ENCODE measurements around the gene ALPK3.

Gene ALPK3

GRCh38 chr15:84901540-84901939, 84.4 kb downstream of the ALPK3 start:
- no peak overlapping the region for H3K4me3 Mint-ChIP-seq
- no peaks in the 10 kb centered on the region for H3K36me3 Mint-ChIP-seq
- H3K9me3 Mint-ChIP-seq: no peaks in the 10 kb centered on the region
- no peaks in the 10 kb centered on the region for H3K4me1 Mint-ChIP-seq
- CTCF ChIA-PET: no interaction called here
- H3K27ac Mint-ChIP-seq: no peak overlapping the region
- peaks cover 22% of the 10 kb centered on the region for H3K27me3 Mint-ChIP-seq
- DNase-seq: no peak

- Mint-ChIP-seq H3K27ac (no peak overlapping the region), H3K36me3 (no peaks in the 10 kb centered on the region), H3K4me1 (no peaks in the 10 kb centered on the region), H3K9me3 (no peaks in the 10 kb centered on the region), H3K27me3 (peaks cover 23% of the 10 kb centered on the region), H3K4me3 (no peak overlapping the region)
- CTCF ChIA-PET: interaction anchor here (1.0 to 1.2 kb wide), 2 partner anchors 13 to 22 kb away, joined by 3 read pairs; no protein-coding TSS in a partner anchor
- no peak for DNase-seq
Observed at GRCh38 chr15:84903751-84904150, 86.6 kb downstream of the ALPK3 start.

- CTCF ChIA-PET: interaction anchor here (1.2 kb wide), 1 partner anchor 22 kb away, joined by 3 read pairs; no protein-coding TSS in a partner anchor
- no peak overlapping the region for H3K27ac Mint-ChIP-seq
Observed at GRCh38 chr15:84904419-84904818, 87.3 kb downstream of the ALPK3 start.

GRCh38 chr15:84905016-84905916, 88.1 kb downstream of the ALPK3 start:
- Mint-ChIP-seq H3K9me3 (no peaks in the 10 kb centered on the region), H3K4me1 (no peaks in the 10 kb centered on the region)

More at GRCh38 chr15:84904419-84904818, 87.3 kb downstream of the ALPK3 start:
- DNase-seq: no peak
- H3K4me1 Mint-ChIP-seq: no peaks in the 10 kb centered on the region
- no peaks in the 10 kb centered on the region for H3K36me3 Mint-ChIP-seq
- no peaks in the 10 kb centered on the region for H3K9me3 Mint-ChIP-seq
- no peak overlapping the region for H3K4me3 Mint-ChIP-seq
- H3K27me3 Mint-ChIP-seq: peaks cover 22% of the 10 kb centered on the region

DNA sequence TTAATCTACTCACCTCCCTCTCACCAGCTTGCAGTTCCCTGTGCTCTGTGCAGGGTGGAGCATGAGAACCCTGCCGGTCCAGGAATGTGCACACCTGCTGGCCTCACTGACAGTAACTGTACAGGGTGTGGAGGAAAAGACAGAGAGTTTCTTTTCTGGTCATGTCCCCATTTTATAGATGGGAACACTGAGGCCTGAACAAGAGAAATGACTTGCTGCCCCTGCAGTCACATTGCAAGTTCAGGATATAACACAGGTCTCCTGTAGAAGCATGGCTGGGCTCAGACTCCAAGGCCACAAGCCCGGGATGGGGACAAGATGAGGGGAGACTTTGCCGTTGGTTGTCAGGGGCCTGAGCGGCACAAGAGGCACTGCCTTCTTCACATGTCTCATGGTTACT, 90.6 kb downstream of the ALPK3 start:
- no peaks in the 10 kb centered on the region for H3K9me3 Mint-ChIP-seq
- H3K36me3 Mint-ChIP-seq: no peaks in the 10 kb centered on the region
- H3K4me1 Mint-ChIP-seq: peaks cover 4% of the 10 kb centered on the region
- CTCF ChIA-PET: interaction anchor here (1.1 kb wide), 2 partner anchors 20 to 27 kb away, joined by 3 to 5 read pairs; no protein-coding TSS in a partner anchor
- no peak for DNase-seq
- H3K4me3 Mint-ChIP-seq: no peak overlapping the region
- H3K27ac Mint-ChIP-seq: no peak overlapping the region
- H3K27me3 Mint-ChIP-seq: peaks cover 9% of the 10 kb centered on the region

More at GRCh38 chr15:84905016-84905916, 88.1 kb downstream of the ALPK3 start:
- H3K27me3 Mint-ChIP-seq: peaks cover 14% of the 10 kb centered on the region
- DNase-seq: no peak
- CTCF ChIA-PET: no interaction called here
- H3K27ac Mint-ChIP-seq: no peak overlapping the region
- H3K36me3 Mint-ChIP-seq: no peaks in the 10 kb centered on the region
- H3K4me3 Mint-ChIP-seq: no peak overlapping the region

DNA sequence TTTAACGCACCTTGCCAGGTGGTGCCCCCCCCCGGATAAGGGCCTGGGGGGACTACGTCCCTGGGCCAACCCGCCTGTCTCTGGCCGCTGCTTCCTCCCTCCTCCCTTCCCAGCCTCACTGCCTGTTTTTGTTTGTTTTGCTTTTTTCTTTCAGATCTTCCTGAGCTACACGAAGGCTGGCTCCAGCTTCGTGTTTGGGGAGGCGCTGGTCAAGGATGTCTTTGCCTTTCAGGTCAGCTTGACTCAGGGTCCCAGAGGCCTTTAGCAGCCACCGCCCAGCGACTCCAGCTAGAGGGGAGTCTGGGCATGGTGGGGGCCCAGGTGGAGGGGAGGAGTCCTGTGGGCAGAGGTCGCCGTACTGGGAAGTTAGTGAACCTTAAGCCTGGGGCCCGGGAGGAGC, 91.4 kb downstream of the ALPK3 start:
- no peak for DNase-seq
- H3K4me3 Mint-ChIP-seq: no peak overlapping the region
- H3K27me3 Mint-ChIP-seq: peaks cover 4% of the 10 kb centered on the region
- no peaks in the 10 kb centered on the region for H3K36me3 Mint-ChIP-seq
- no peak overlapping the region for H3K27ac Mint-ChIP-seq
- H3K4me1 Mint-ChIP-seq: peaks cover 4% of the 10 kb centered on the region
- CTCF ChIA-PET: no interaction called here
- no peaks in the 10 kb centered on the region for H3K9me3 Mint-ChIP-seq

DNA sequence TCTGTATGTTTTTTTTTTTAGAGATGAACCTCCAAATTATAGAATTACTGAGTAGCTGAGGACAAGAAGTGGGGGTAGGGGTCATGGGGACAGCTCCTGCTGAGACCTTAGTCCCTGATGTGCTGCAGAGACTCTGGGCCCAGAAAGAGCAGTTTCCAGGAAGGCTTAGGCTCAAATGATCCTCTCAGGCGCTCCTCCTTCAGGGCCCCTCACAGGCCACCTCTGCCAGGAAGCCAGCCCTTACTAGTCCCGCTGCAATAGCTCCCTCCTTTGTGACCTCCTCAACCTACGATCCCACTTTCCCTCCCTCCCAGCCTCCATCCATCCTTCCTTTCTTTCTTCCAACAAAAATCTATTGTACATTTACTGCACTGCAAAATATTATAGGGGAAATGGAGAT, 91.9 kb downstream of the ALPK3 start:
- Mint-ChIP-seq H3K9me3 (no peaks in the 10 kb centered on the region), H3K4me1 (peaks cover 4% of the 10 kb centered on the region), H3K4me3 (no peak overlapping the region), H3K36me3 (no peaks in the 10 kb centered on the region), H3K27me3 (peaks cover 4% of the 10 kb centered on the region), H3K27ac (no peak overlapping the region)
- CTCF ChIA-PET: no interaction called here
- no peak for DNase-seq

- DNase-seq: no peak
- Mint-ChIP-seq H3K27me3 (peaks cover 6% of the 10 kb centered on the region), H3K9me3 (no peaks in the 10 kb centered on the region), H3K36me3 (peaks cover under 1% of the 10 kb centered on the region), H3K27ac (no peak overlapping the region), H3K4me1 (peaks cover 9% of the 10 kb centered on the region), H3K4me3 (no peak overlapping the region)
- CTCF ChIA-PET: no interaction called here
Observed at GRCh38 chr15:84909782-84910181, 92.6 kb downstream of the ALPK3 start.

DNA sequence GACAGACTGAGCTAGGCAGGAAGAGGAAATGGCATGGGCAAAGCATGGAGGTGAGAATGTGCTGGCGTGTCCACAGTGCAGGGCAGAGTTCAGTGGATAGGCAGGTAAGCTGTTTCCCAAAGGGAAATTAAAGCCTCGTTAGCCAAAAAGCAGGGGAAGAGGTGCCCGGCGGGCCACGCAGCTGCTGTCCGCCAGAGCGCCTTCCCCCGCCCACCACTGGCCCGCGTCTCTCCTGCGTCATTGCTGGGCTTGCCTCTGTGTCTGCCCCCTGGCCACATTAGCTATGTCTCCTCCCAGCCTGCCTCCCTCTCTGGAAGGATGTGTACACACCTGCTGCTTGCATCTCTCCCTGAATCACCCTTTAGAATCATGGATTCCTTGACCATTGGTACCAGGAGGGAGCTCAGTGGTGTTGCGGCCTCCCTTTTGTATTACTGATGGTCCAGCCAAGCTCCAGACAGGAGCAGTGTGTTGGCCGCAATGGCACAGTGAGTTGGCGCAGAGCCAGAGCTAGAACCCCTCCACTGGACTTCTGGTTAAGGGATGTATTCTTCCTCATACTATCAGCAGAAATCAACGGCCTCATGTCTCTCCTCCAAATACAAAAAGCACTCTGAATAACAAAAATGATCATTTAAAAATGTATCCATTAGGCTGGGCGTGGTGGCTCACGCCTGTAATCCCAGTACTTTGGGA, 93.9 kb downstream of the ALPK3 start:
- no peak overlapping the region for H3K4me3 Mint-ChIP-seq
- no peak for DNase-seq
- H3K4me1 Mint-ChIP-seq: peaks cover 19% of the 10 kb centered on the region
- H3K9me3 Mint-ChIP-seq: no peaks in the 10 kb centered on the region
- H3K36me3 Mint-ChIP-seq: peaks cover 2% of the 10 kb centered on the region
- peaks cover 12% of the 10 kb centered on the region for H3K27me3 Mint-ChIP-seq
- H3K27ac Mint-ChIP-seq: peak overlapping the region; percentile 35
- CTCF ChIA-PET: no interaction called here

- Mint-ChIP-seq H3K36me3 (peaks cover 2% of the 10 kb centered on the region), H3K27me3 (peaks cover 12% of the 10 kb centered on the region), H3K27ac (no peak overlapping the region), H3K4me1 (peaks cover 19% of the 10 kb centered on the region), H3K9me3 (no peaks in the 10 kb centered on the region), H3K4me3 (no peak overlapping the region)
- no peak for DNase-seq
- CTCF ChIA-PET: no interaction called here
Observed at GRCh38 chr15:84911879-84912660, 94.9 kb downstream of the ALPK3 start.

- Mint-ChIP-seq H3K36me3 (peaks cover 2% of the 10 kb centered on the region), H3K9me3 (no peaks in the 10 kb centered on the region), H3K4me3 (no peak overlapping the region), H3K4me1 (peaks cover 19% of the 10 kb centered on the region), H3K27ac (no peak overlapping the region), H3K27me3 (peaks cover 19% of the 10 kb centered on the region)
- CTCF ChIA-PET: interaction anchor here (1.2 to 1.7 kb wide), 2 partner anchors 13 to 15 kb away, joined by 3 to 5 read pairs; no protein-coding TSS in a partner anchor
- no peak for DNase-seq
Observed at GRCh38 chr15:84913360-84913723, 96.2 kb downstream of the ALPK3 start.

- H3K4me3 Mint-ChIP-seq: peak overlapping the region; percentile 67
- no peaks in the 10 kb centered on the region for H3K9me3 Mint-ChIP-seq
- CTCF ChIA-PET: interaction anchor here (1.2 to 1.7 kb wide), 2 partner anchors 12 to 14 kb away, joined by 3 to 5 read pairs; no protein-coding TSS in a partner anchor
- peaks cover 2% of the 10 kb centered on the region for H3K36me3 Mint-ChIP-seq
- H3K4me1 Mint-ChIP-seq: peaks cover 19% of the 10 kb centered on the region
- H3K27ac Mint-ChIP-seq: no peak overlapping the region
- no peak for DNase-seq
- peaks cover 20% of the 10 kb centered on the region for H3K27me3 Mint-ChIP-seq
Observed at GRCh38 chr15:84914351-84914750, 97.2 kb downstream of the ALPK3 start.

DNA sequence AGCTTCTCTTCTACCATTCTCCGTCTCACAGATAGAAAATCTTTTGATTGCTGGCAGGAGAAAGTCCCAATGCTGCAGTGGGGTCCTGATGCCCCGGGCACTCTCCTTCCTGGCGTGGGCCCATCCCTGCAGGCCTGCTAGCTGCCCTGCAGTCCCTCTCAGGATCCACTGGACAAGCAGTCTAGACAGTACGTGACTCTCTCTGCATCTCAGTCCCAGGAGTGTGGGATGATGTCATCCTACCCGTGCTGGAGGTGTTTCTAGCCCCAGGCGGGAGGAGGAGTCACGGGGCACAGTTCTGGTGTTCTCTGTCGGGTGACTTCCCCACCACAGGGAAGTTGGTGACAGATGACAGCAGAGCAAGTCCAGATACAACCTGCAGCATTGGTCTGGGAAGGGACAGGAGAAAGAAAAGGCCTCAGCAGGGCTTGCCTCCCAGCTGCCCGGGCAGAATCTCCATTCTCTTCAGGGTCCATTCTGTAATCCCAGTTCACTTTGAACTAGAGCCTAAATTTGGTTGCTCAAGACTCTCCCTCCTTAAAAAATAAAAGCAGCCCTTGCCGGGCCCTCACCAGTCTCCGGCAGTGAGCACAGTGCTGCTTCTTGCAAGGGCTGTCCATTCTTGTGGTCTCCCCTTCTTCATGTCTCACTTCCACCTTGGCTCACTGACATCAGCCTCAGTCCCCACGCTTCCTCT, 97.9 kb downstream of the ALPK3 start:
- DNase-seq: peak; percentile 74
- H3K36me3 Mint-ChIP-seq: peaks cover 2% of the 10 kb centered on the region
- CTCF ChIA-PET: no interaction called here
- H3K27me3 Mint-ChIP-seq: peaks cover 20% of the 10 kb centered on the region
- peak overlapping the region; percentile 61 for H3K27ac Mint-ChIP-seq
- peak overlapping the region; percentile 67 for H3K4me3 Mint-ChIP-seq
- H3K9me3 Mint-ChIP-seq: no peaks in the 10 kb centered on the region
- H3K4me1 Mint-ChIP-seq: peaks cover 19% of the 10 kb centered on the region

DNA sequence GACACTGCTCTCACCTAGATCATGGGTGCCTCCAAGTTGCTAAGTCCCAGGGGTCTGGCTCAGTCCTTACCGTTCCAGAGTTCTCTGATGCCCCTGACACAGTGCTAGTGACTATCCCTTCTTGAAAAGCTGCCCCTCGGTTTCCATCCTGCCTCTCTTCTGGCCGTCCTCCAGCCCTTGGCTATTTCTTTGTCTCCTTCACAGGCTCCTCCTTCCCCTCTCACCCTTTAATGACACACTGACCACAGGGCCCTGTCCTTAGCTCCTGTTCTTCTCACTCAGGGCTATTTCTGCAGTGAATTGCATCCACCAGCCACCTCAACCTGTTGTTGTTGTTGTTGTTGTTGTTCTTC, 98.4 kb downstream of the ALPK3 start:
- Mint-ChIP-seq H3K27ac (peak overlapping the region; percentile 40), H3K36me3 (peaks cover 2% of the 10 kb centered on the region), H3K4me1 (peaks cover 19% of the 10 kb centered on the region), H3K27me3 (peaks cover 20% of the 10 kb centered on the region), H3K4me3 (no peak overlapping the region), H3K9me3 (no peaks in the 10 kb centered on the region)
- CTCF ChIA-PET: no interaction called here
- DNase-seq: no peak

All from activated naive CD4-positive, alpha-beta T cell treated with anti-CD3 and anti-CD28 coated beads, Interleukin-2, amount 10 ng/mL, durations not matched to agents 7 days and 5 days (primary cell).